Astrocyte of the spinal cord (primary cell): ENCODE measurements around the gene ST14.

Source experiments
- DNase-seq: peaks from one replicate; pipeline ENCODE4 v3.0.0; 2011; ENCODE audit warnings: low read depth, low spot score
- H3K4me3 ChIP-seq: 2 replicates; pipeline ENCODE4 v1.5.1; 2011; ENCODE audit warnings: low read depth, mild to moderate bottlenecking, low read length, moderate library complexity
- CTCF ChIP-seq: IDR thresholded peaks from 2 replicates; pipeline ENCODE4 v1.5.1; 2012; ENCODE audit warnings: low read depth, mild to moderate bottlenecking, low read length, inconsistent platforms
- in situ Hi-C: cut with HindIII; loops from 2 replicates; pipeline ENCODE4 v1.10.0; 2017; ENCODE audit warnings: low sequenced_read_pairs

Gene ST14

GRCh38 chr11:130148796-130149326 lies 10.7 kb upstream of the ST14 start:
- in situ Hi-C loops, result no loop called here
- no peak for DNase-seq
- no peak for TF ChIP-seq CTCF
- H3K4me3 ChIP-seq, result no peak overlapping the region

GRCh38 chr11:130150790-130151189 lies 8.8 kb upstream of the ST14 start:
- in situ Hi-C loops, result no loop called here
- no peak for TF ChIP-seq CTCF

GRCh38 chr11:130151196-130151595 lies 8.4 kb upstream of the ST14 start:
- TF ChIP-seq CTCF, result no peak
- DNase-seq, result no peak
- in situ Hi-C loops, result no loop called here
- no peak overlapping the region for H3K4me3 ChIP-seq

More at GRCh38 chr11:130150790-130151189, 8.8 kb upstream of the ST14 start:
- no peak for DNase-seq
- no peak overlapping the region for H3K4me3 ChIP-seq

GRCh38 chr11:130156108-130157022 lies 3.2 kb upstream of the ST14 start:
- H3K4me3 ChIP-seq, result no peak overlapping the region
- DNase-seq, result peak; percentile 45
- in situ Hi-C loops, result no loop called here
- no peak for TF ChIP-seq CTCF

GRCh38 chr11:130157101-130157500 lies 2.5 kb upstream of the ST14 start:
- no peak for TF ChIP-seq CTCF
- DNase-seq, result peak; percentile 49
- H3K4me3 ChIP-seq, result no peak overlapping the region
- in situ Hi-C loops, result no loop called here

- no peak for TF ChIP-seq CTCF
- no peak overlapping the region for H3K4me3 ChIP-seq
- DNase-seq, result no peak
- in situ Hi-C loops, result no loop called here
These were observed 1.7 kb upstream of the ST14 start for GRCh38 chr11:130157840-130158239.
